ENCODE measurements around the gene FHDC1.

Gene FHDC1

GRCh38 chr4:152941411-152941810, 5.3 kb downstream of the FHDC1 start:
- DNase-seq (ENCODE audit: extremely low read depth, insufficient read length), result no peak
- TF ChIP-seq CTCF (IDR thresholded peaks at IDR 0.05; ENCODE audit: insufficient read depth, low read length, poor library complexity, severe bottlenecking), result no peak
- Histone ChIP-seq H3K27me3 (replicated peaks; ENCODE audit: control insufficient read depth, insufficient read depth, low read length) (no peaks in the 10 kb centered on the region; the same call in none of the 2 replicates), H3K36me3 (ENCODE audit: control insufficient read depth, insufficient read depth, low read length) (no peaks in the 10 kb centered on the region), H3K4me3 (replicated peaks; ENCODE audit: low read depth, low read length) (no peak overlapping the region)

- H3K27me3 ChIP-seq (replicated peaks; ENCODE audit: control insufficient read depth, insufficient read depth, low read length), result no peaks in the 10 kb centered on the region; the same call in none of the 2 replicates
- no peak for TF ChIP-seq CTCF (IDR thresholded peaks at IDR 0.05; ENCODE audit: insufficient read depth, low read length, poor library complexity, severe bottlenecking)
- no peak for DNase-seq (ENCODE audit: extremely low read depth, insufficient read length)
- no peaks in the 10 kb centered on the region for H3K36me3 ChIP-seq (ENCODE audit: control insufficient read depth, insufficient read depth, low read length)
- no peak overlapping the region for H3K4me3 ChIP-seq (replicated peaks; ENCODE audit: low read depth, low read length)
Measured at GRCh38 chr4:152942346-152942745, 6.2 kb downstream of the FHDC1 start.

- no peak for TF ChIP-seq CTCF (IDR thresholded peaks at IDR 0.05; ENCODE audit: insufficient read depth, low read length, poor library complexity, severe bottlenecking)
- DNase-seq (ENCODE audit: extremely low read depth, insufficient read length), result no peak
- H3K27me3 ChIP-seq (replicated peaks; ENCODE audit: control insufficient read depth, insufficient read depth, low read length), result no peaks in the 10 kb centered on the region; the same call in none of the 2 replicates
- H3K36me3 ChIP-seq (ENCODE audit: control insufficient read depth, insufficient read depth, low read length), result no peaks in the 10 kb centered on the region
- H3K4me3 ChIP-seq (replicated peaks; ENCODE audit: low read depth, low read length), result no peak overlapping the region
Measured at GRCh38 chr4:152943672-152944071, 7.5 kb downstream of the FHDC1 start.

- H3K4me3 ChIP-seq (replicated peaks; ENCODE audit: low read depth, low read length), result no peak overlapping the region
- no peaks in the 10 kb centered on the region for H3K36me3 ChIP-seq (ENCODE audit: control insufficient read depth, insufficient read depth, low read length)
- TF ChIP-seq CTCF (IDR thresholded peaks at IDR 0.05; ENCODE audit: insufficient read depth, low read length, poor library complexity, severe bottlenecking), result no peak
- no peaks in the 10 kb centered on the region for H3K27me3 ChIP-seq (replicated peaks; ENCODE audit: control insufficient read depth, insufficient read depth, low read length)
- DNase-seq (ENCODE audit: extremely low read depth, insufficient read length), result no peak
Measured at GRCh38 chr4:152944666-152945320, 8.7 kb downstream of the FHDC1 start.

- Histone ChIP-seq H3K27me3 (replicated peaks; ENCODE audit: control insufficient read depth, insufficient read depth, low read length) (no peaks in the 10 kb centered on the region), H3K36me3 (ENCODE audit: control insufficient read depth, insufficient read depth, low read length) (no peaks in the 10 kb centered on the region), H3K4me3 (replicated peaks; ENCODE audit: low read depth, low read length) (no peak overlapping the region)
- no peak for DNase-seq (ENCODE audit: extremely low read depth, insufficient read length)
- no peak for TF ChIP-seq CTCF (IDR thresholded peaks at IDR 0.05; ENCODE audit: insufficient read depth, low read length, poor library complexity, severe bottlenecking)
Measured at GRCh38 chr4:152945639-152946038, 9.5 kb downstream of the FHDC1 start.

GRCh38 chr4:152946446-152946845, 10.3 kb downstream of the FHDC1 start:
- no peaks in the 10 kb centered on the region for H3K27me3 ChIP-seq (replicated peaks; ENCODE audit: control insufficient read depth, insufficient read depth, low read length)
- no peak for TF ChIP-seq CTCF (IDR thresholded peaks at IDR 0.05; ENCODE audit: insufficient read depth, low read length, poor library complexity, severe bottlenecking)
- no peaks in the 10 kb centered on the region for H3K36me3 ChIP-seq (ENCODE audit: control insufficient read depth, insufficient read depth, low read length)
- DNase-seq (ENCODE audit: extremely low read depth, insufficient read length), result no peak
- no peak overlapping the region for H3K4me3 ChIP-seq (replicated peaks; ENCODE audit: low read depth, low read length)

Measured in GM06990 (cell line).